Measurements from ENCODE around the gene ACTA1.

GRCh38 chr1:229397762-229398161 lies 36.1 kb downstream of the ACTA1 start:
- TF ChIP-seq, protein P1, sequence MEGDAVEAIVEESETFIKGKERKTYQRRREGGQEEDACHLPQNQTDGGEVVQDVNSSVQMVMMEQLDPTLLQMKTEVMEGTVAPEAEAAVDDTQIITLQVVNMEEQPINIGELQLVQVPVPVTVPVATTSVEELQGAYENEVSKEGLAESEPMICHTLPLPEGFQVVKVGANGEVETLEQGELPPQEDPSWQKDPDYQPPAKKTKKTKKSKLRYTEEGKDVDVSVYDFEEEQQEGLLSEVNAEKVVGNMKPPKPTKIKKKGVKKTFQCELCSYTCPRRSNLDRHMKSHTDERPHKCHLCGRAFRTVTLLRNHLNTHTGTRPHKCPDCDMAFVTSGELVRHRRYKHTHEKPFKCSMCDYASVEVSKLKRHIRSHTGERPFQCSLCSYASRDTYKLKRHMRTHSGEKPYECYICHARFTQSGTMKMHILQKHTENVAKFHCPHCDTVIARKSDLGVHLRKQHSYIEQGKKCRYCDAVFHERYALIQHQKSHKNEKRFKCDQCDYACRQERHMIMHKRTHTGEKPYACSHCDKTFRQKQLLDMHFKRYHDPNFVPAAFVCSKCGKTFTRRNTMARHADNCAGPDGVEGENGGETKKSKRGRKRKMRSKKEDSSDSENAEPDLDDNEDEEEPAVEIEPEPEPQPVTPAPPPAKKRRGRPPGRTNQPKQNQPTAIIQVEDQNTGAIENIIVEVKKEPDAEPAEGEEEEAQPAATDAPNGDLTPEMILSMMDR (IDR thresholded peaks at IDR 0.05; ENCODE audit: insufficient read depth, low read depth, low read length): no peak
- no peak for TF ChIP-seq EZH2 (IDR thresholded peaks at IDR 0.05; ENCODE audit: insufficient read depth, low read length)

Data from astrocyte (in vitro differentiated cells and primary cell).